ENCODE data around the gene MYL6. TPM values are rescaled to one million over a fixed set of nuclear protein-coding genes. Genes with fewer than 3 reads are reported as not detected.
A peak's percentile ranks its signal among the peaks of the same experiment; 100 is the strongest.

MYL6 gene
- total and polyA plus RNA-seq, 9 of the 15 experiments (the other 6 are each of a cell fraction or from before 2014, with no cell fraction given): 557 to 1,664 (median 958) TPM

DNA sequence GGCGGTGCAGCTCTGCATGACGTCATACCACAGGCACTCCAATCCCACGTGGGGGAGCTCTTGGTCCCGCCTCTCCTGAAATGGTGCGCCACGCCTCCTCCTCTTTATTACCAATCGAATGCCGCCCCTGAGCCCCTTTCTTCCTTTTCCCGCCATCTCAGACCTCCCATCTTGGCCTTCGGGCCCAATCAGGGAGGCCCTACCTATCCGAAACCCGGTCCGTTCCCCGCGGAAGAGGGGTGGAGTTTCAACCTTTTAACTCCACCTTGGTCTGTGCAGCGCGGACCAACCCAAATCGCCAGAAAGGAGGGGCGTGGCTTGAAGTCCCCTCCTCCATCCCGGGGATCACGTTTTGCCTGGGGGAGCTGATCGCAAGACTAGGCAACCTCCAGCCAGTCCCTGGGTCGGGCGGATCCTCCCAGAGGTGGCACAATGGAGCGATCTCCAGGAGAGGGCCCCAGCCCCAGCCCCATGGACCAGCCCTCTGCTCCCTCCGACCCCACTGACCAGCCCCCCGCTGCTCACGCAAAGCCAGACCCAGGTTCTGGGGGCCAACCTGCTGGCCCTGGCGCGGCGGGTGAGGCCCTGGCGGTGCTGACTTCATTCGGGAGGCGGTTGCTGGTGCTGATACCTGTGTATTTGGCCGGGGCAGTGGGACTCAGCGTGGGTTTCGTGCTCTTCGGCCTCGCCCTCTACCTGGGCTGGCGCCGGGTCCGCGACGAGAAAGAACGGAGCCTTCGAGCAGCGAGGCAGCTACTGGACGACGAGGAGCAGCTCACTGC lies 30.1 kb upstream of the MYL6 start, which contains the start of gene ESYT1 (continued):
- no peak for TF ChIP-seq AFF1 (IDR thresholded peaks at IDR 0.05; ENCODE audit: low read depth in 1 of 2, partially characterized antibody in 2 of 2)
- TF ChIP-seq EP400 (IDR thresholded peaks at IDR 0.05): peak; percentile 83
- TF ChIP-seq GTF2F1 (IDR thresholded peaks at IDR 0.05; ENCODE audit: low read depth, low read length): peak; percentile 39; the same call in 1 of the 2 replicates
- TF ChIP-seq KLF6 (CRISPR knock-in tag; IDR thresholded peaks at IDR 0.05; ENCODE audit: borderline replicate concordance): peak; percentile 30; the same call in 1 of the 2 replicates
- no peak for TF ChIP-seq NCOA2 (IDR thresholded peaks at IDR 0.05; ENCODE audit: partially characterized antibody in 2 of 2)
- no peak for TF ChIP-seq ZNF311 (CRISPR knock-in tag; IDR thresholded peaks at IDR 0.05)
- no peak for TF ChIP-seq EZH2 (IDR thresholded peaks at IDR 0.05; ENCODE audit: borderline replicate concordance, low read depth, low read length)
- no peak for TF ChIP-seq ZNF785 (CRISPR knock-in tag; IDR thresholded peaks at IDR 0.05)
- TF ChIP-seq FOS (IDR thresholded peaks at IDR 0.05; ENCODE audit: extremely low read depth, insufficient read length): peak; percentile 54
- TF ChIP-seq, protein P1, sequence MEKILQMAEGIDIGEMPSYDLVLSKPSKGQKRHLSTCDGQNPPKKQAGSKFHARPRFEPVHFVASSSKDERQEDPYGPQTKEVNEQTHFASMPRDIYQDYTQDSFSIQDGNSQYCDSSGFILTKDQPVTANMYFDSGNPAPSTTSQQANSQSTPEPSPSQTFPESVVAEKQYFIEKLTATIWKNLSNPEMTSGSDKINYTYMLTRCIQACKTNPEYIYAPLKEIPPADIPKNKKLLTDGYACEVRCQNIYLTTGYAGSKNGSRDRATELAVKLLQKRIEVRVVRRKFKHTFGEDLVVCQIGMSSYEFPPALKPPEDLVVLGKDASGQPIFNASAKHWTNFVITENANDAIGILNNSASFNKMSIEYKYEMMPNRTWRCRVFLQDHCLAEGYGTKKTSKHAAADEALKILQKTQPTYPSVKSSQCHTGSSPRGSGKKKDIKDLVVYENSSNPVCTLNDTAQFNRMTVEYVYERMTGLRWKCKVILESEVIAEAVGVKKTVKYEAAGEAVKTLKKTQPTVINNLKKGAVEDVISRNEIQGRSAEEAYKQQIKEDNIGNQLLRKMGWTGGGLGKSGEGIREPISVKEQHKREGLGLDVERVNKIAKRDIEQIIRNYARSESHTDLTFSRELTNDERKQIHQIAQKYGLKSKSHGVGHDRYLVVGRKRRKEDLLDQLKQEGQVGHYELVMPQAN (IDR thresholded peaks at IDR 0.05; ENCODE audit: borderline replicate concordance): peak; percentile 79
- no peak for TF ChIP-seq HDAC8 (tag; IDR thresholded peaks at IDR 0.05)
- TF ChIP-seq ZC3H11A (IDR thresholded peaks at IDR 0.05; ENCODE audit: low read depth, low read length): no peak
- TF ChIP-seq POLR2B (IDR thresholded peaks at IDR 0.05; ENCODE audit: low read depth, partially characterized antibody): peak; percentile 88
- TF ChIP-seq ZNF644 (tag; IDR thresholded peaks at IDR 0.05; ENCODE audit: low read depth): no peak; the same call in 1 of the 2 replicates
- no peak for TF ChIP-seq ZNF140 (CRISPR knock-in tag; IDR thresholded peaks at IDR 0.05)
- TF ChIP-seq HMGXB4 (CRISPR knock-in tag; IDR thresholded peaks at IDR 0.05): peak; percentile 22; the same call in 1 of the 2 replicates
- no peak for TF ChIP-seq ELF1 (tag; IDR thresholded peaks at IDR 0.05)
- TF ChIP-seq NONO (IDR thresholded peaks at IDR 0.05; ENCODE audit: low read depth in 2 of 2, low read length in 1 of 2): no peak
- TF ChIP-seq HSF4 (CRISPR knock-in tag; IDR thresholded peaks at IDR 0.05; ENCODE audit: borderline replicate concordance): no peak
- peak; percentile 23; the same call in 1 of the 2 replicates for TF ChIP-seq LEF1 (IDR thresholded peaks at IDR 0.05)

All from K562 (cell line).